ENCODE data around the gene MXRA8. TPM values are rescaled to one million over a fixed set of nuclear protein-coding genes. Genes with fewer than 3 reads are reported as not detected.

The MXRA8 gene
- total and polyA plus RNA-seq, 9 of the 15 experiments (the other 6 are each of a cell fraction or from before 2014, with no cell fraction given) = 0.66 to 11.3 (median 6.3) TPM

GRCh38 chr1:1406821-1407635 is 48.7 kb upstream of the MXRA8 start, which contains the start of gene MRPL20 (continued):
- TF ChIP-seq NCOA6 (IDR thresholded peaks at IDR 0.05) = no peak
- TF ChIP-seq POLR2A (conservative IDR thresholded peaks at IDR 0.05) = peak; percentile 98
- TF ChIP-seq ZNF561 (CRISPR knock-in tag; conservative IDR thresholded peaks at IDR 0.05) = no peak
- no peak for TF ChIP-seq SMARCE1 (IDR thresholded peaks at IDR 0.05)
- TF ChIP-seq, protein P1, sequence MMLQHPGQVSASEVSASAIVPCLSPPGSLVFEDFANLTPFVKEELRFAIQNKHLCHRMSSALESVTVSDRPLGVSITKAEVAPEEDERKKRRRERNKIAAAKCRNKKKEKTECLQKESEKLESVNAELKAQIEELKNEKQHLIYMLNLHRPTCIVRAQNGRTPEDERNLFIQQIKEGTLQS (IDR thresholded peaks at IDR 0.05) = no peak
- TF ChIP-seq, protein P1 (CRISPR knock-in tag; conservative IDR thresholded peaks at IDR 0.05) = peak; percentile 38; the same call in 1 of the 2 replicates
- TF ChIP-seq MCM5 (IDR thresholded peaks at IDR 0.05; ENCODE audit: low read depth) = no peak
- TF ChIP-seq ZNF124 (CRISPR knock-in tag; IDR thresholded peaks at IDR 0.05) = no peak
- no peak for TF ChIP-seq SNRNP70 (optimal IDR thresholded peaks at IDR 0.05; ENCODE audit: low read depth, low read length)
- no peak for TF ChIP-seq TRIM25 (IDR thresholded peaks at IDR 0.05; ENCODE audit: borderline replicate concordance)
- peak; percentile 82; the same call in 1 of the 2 replicates for TF ChIP-seq FOXP1 (CRISPR knock-in tag; IDR thresholded peaks at IDR 0.05)
- no peak for TF ChIP-seq RBM25 (IDR thresholded peaks at IDR 0.05; ENCODE audit: low read depth, low read length, severe bottlenecking)
- TF ChIP-seq KLF6 (CRISPR knock-in tag; IDR thresholded peaks at IDR 0.05; ENCODE audit: borderline replicate concordance) = no peak; the same call in 1 of the 2 replicates
- no peak for TF ChIP-seq ZNF121 (CRISPR knock-in tag; conservative IDR thresholded peaks at IDR 0.05)
- TF ChIP-seq E2F6 (IDR thresholded peaks at IDR 0.05; ENCODE audit: borderline replicate concordance in 1 of 2, extremely low read depth in 1 of 2, insufficient read depth in 1 of 2, insufficient read length in 1 of 2, low read depth in 1 of 2, low read length in 1 of 2, poor library complexity in 1 of 2, severe bottlenecking in 1 of 2) = peak in 1 of 2 experiments; percentile 46
- peak; percentile 98 for TF ChIP-seq PCBP1 (IDR thresholded peaks at IDR 0.05; ENCODE audit: low read depth, low read length, poor library complexity, severe bottlenecking)
- TF ChIP-seq, protein P2, sequence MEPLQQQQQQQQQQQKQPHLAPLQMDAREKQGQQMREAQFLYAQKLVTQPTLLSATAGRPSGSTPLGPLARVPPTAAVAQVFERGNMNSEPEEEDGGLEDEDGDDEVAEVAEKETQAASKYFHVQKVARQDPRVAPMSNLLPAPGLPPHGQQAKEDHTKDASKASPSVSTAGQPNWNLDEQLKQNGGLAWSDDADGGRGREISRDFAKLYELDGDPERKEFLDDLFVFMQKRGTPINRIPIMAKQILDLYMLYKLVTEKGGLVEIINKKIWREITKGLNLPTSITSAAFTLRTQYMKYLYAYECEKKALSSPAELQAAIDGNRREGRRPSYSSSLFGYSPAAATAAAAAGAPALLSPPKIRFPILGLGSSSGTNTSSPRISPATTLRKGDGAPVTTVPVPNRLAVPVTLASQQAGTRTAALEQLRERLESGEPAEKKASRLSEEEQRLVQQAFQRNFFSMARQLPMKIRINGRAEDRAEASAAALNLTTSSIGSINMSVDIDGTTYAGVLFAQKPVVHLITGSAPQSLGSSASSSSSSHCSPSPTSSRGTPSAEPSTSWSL (CRISPR knock-in tag; IDR thresholded peaks at IDR 0.05; ENCODE audit: borderline replicate concordance) = 0 out of 2 replicates have a peak, but pooled peaks have one; percentile 15
- peak; percentile 68; the same call in 1 of the 2 replicates for TF ChIP-seq ILF3 (IDR thresholded peaks at IDR 0.05; ENCODE audit: borderline replicate concordance)
- TF ChIP-seq BRF1 (IDR thresholded peaks at IDR 0.05; ENCODE audit: borderline replicate concordance, extremely low read depth, insufficient read length) = no peak
- TF ChIP-seq TFAM (CRISPR knock-in tag; conservative IDR thresholded peaks at IDR 0.05) = no peak
- TF ChIP-seq RFX5 (IDR thresholded peaks at IDR 0.05; ENCODE audit: low read depth, low read length) = 0 out of 2 replicates have a peak, but pooled peaks have one; percentile 37
